ENCODE results near the gene OR2T12.
"Not testable (repeated sequence)": the region's sequence is repeated elsewhere in the genome, so short reads cannot be mapped to it uniquely, and the experiment has no call there.

OR2T12 gene

GRCh38 chr1:248303324-248303723 lies at the start of gene OR2T12:
Gene OR2T12 (minus strand): TSS chr1:248303424. CDS start chr1:248295578, 7,846 bp downstream.
- DNase-seq, result no peak

GRCh38 chr1:248348475-248348874 lies 45.3 kb upstream of the OR2T12 start, which contains the start of gene OR14C36:
Gene OR14C36 (plus strand): TSS chr1:248348775. CDS start chr1:248348775, 0 bp downstream.
- no peak for DNase-seq

- DNase-seq, result no peak
These were observed 40.2 kb upstream of the OR2T12 start for GRCh38 chr1:248343451-248343850.

- DNase-seq, result no peak
These were observed 21.2 kb upstream of the OR2T12 start, which contains the start of gene OR2M7 for GRCh38 chr1:248324468-248324867. Gene OR2M7 (minus strand): TSS chr1:248324568. CDS start chr1:248324568, 0 bp downstream.

GRCh38 chr1:248316796-248317195 lies 13.6 kb upstream of the OR2T12 start:
- DNase-seq, result no peak

- not testable (repeated sequence) for DNase-seq
These were observed 3.5 kb upstream of the OR2T12 start for GRCh38 chr1:248306740-248307139.

- no peak for DNase-seq
These were observed 2.9 kb upstream of the OR2T12 start for GRCh38 chr1:248306103-248306502.

GRCh38 chr1:248305672-248306071 lies 2.4 kb upstream of the OR2T12 start:
- DNase-seq, result not testable (repeated sequence)

- no peak for DNase-seq
These were observed 14.8 kb downstream of the OR2T12 start for GRCh38 chr1:248288391-248288790.

- DNase-seq, result no peak
These were observed 25.3 kb downstream of the OR2T12 start, which contains the start of gene OR2T33 for GRCh38 chr1:248277876-248278275. Gene OR2T33 (minus strand): TSS chr1:248277976. CDS start chr1:248273814, 4,162 bp downstream.

- not testable (repeated sequence) for DNase-seq
These were observed 30.0 kb downstream of the OR2T12 start for GRCh38 chr1:248273225-248273624.

GRCh38 chr1:248268178-248268577 lies 35.0 kb downstream of the OR2T12 start:
- no peak for DNase-seq

- not testable (repeated sequence) for DNase-seq
These were observed 43.9 kb downstream of the OR2T12 start for GRCh38 chr1:248259309-248259708.

- peak; percentile 26 for DNase-seq
These were observed 60.0 kb downstream of the OR2T12 start for GRCh38 chr1:248243204-248243603.

Data from CD4-positive, alpha-beta T cell treated with Interleukin-12 subunit alpha and Interleukin-12 subunit beta, for 1 hour (primary cell).